PC-9 (cell line): ENCODE measurements around the gene GAK. TPM values are rescaled to one million over a fixed set of nuclear protein-coding genes. Genes with fewer than 3 reads are reported as not detected.

Experiments used
- BruUV-seq: library from RNA; stranded (reverse); fragments of 400-500 nt; replicated peaks from 2 replicates; lab custom pipeline; 2021; lab: Mats Ljungman, UMichigan
- CTCF ChIA-PET: fragments of 300-600 bp; sonication (Branson Sonifier 250); formaldehyde crosslinking; loops from one replicate; lab custom pipeline; 2022; ENCODE audit warnings: antibody characterized with exemption; lab: Charles Lee
- POLR2A ChIA-PET: fragments of 300-600 bp; sonication (Branson Sonifier 250); formaldehyde crosslinking; loops from one replicate; lab custom pipeline; 2022; ENCODE audit warnings: antibody characterized with exemption; ENCODE audit not compliant: unreplicated experiment; lab: Charles Lee
- DNase-seq, 2 experiments: peaks; one replicate each; pipeline versions ENCODE4 v3.0.0 to v3.0.0-alpha.2; 2015 to 2022; ENCODE audit warnings: mixed read lengths in 1 of 2
- H2AFZ ChIP-seq: fragments of 200-600 bp; sonication (generic); 2 replicates; pipeline ENCODE4 v1.8.1; 2017; ENCODE audit warnings: antibody characterized with exemption
- H3F3A ChIP-seq: fragments of 200-600 bp; sonication (generic); 2 replicates; pipeline ENCODE4 v1.8.1; 2017; ENCODE audit warnings: antibody characterized with exemption, mild to moderate bottlenecking, low read depth; ENCODE audit not compliant: insufficient read depth
- H3K27ac ChIP-seq: fragments of 200-600 bp; sonication (generic); 2 replicates; pipeline ENCODE4 v1.6.1; 2016; ENCODE audit warnings: mixed run types
- H3K27me3 ChIP-seq: fragments of 200-600 bp; sonication (generic); 2 replicates; pipeline ENCODE4 v1.6.1; 2016; ENCODE audit warnings: low read depth, mixed run types; ENCODE audit not compliant: insufficient read depth
- H3K36me3 ChIP-seq: fragments of 200-600 bp; sonication (generic); 2 replicates; pipeline ENCODE4 v1.6.1; 2016; ENCODE audit warnings: low read depth, mixed run types
- H3K4me1 ChIP-seq: fragments of 200-600 bp; sonication (generic); replicated peaks from 2 replicates; pipeline ENCODE4 v1.6.1; 2016; ENCODE audit warnings: mixed run types; ENCODE audit not compliant: insufficient read depth
- H3K4me2 ChIP-seq: fragments of 200-600 bp; sonication (generic); 2 replicates; pipeline ENCODE4 v1.6.1; 2017; ENCODE audit warnings: mixed run types
- H3K4me3 ChIP-seq: fragments of 200-600 bp; sonication (generic); 2 replicates; pipeline ENCODE4 v1.6.1; 2016; ENCODE audit warnings: mixed run types
- H3K79me2 ChIP-seq: fragments of 200-600 bp; sonication (generic); 2 replicates; pipeline ENCODE4 v1.6.1; 2017; ENCODE audit warnings: low read depth, mixed run types
- H3K9me2 ChIP-seq: fragments of 200-600 bp; sonication (generic); 2 replicates; pipeline ENCODE4 v1.8.1; 2017; ENCODE audit warnings: mild to moderate bottlenecking; ENCODE audit not compliant: insufficient read depth
- H3K9me3 ChIP-seq: fragments of 200-600 bp; sonication (generic); 2 replicates; pipeline ENCODE4 v1.8.1; 2016; ENCODE audit warnings: low read depth; ENCODE audit not compliant: insufficient read depth
- H4K20me1 ChIP-seq: fragments of 200-600 bp; sonication (generic); 2 replicates; pipeline ENCODE4 v1.8.1; 2017; ENCODE audit not compliant: insufficient read depth
- EZH2 ChIP-seq: fragments of 200-600 bp; sonication (generic); IDR thresholded peaks from 2 replicates; pipeline ENCODE4 v1.8.0; 2017; ENCODE audit warnings: antibody characterized with exemption, low read depth
- intact Hi-C: fragments of 100-400 bp; cut with micrococcal nuclease; formaldehyde crosslinking; loops from one replicate; pipeline ENCODE4 v1.10.0; 2022; ENCODE audit not compliant: unreplicated experiment
- total RNA-seq: library from RNA; stranded (reverse); gene quantifications from 2 replicates; pipeline ENCODE4 v1.2.3, GENCODE V29; 2021
- TF ChIP-seq, protein P1 (sequence below): fragments of 200-600 bp; sonication (generic); conservative IDR thresholded peaks from 2 replicates; pipeline ENCODE4 v1.6.1; 2017; ENCODE audit warnings: mixed run types, antibody characterized with exemption, mild to moderate bottlenecking, moderate library complexity

The GAK gene
- total RNA-seq, 1 experiment from 2014 or later: 114 TPM

DNA sequence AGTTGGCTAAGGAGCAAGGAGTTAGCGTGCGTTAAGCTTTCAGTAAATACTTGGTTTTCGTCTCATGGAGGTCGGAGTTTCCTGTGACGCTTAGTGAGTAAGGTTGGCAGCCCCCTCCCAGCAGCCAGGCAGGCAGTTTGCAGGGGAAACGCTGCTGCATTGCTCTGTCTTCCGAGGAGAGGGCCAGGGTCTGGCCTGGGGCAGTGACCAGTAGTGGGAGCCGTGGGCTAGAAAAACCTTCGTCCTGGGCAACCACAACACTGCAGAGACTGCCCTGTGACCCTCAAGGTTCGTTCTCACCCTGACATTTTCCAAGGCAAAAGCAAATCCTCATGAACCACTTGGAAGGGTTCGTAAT is 576 bp upstream of the GAK start:
- H3K79me2 ChIP-seq: peaks cover 44% of the 10 kb centered on the region
- H3K4me2 ChIP-seq: peak overlapping the region; percentile 90
- BruUV-seq: TSS peak; percentile 80
- TF ChIP-seq EZH2: no peak
- TF ChIP-seq, protein P1, sequence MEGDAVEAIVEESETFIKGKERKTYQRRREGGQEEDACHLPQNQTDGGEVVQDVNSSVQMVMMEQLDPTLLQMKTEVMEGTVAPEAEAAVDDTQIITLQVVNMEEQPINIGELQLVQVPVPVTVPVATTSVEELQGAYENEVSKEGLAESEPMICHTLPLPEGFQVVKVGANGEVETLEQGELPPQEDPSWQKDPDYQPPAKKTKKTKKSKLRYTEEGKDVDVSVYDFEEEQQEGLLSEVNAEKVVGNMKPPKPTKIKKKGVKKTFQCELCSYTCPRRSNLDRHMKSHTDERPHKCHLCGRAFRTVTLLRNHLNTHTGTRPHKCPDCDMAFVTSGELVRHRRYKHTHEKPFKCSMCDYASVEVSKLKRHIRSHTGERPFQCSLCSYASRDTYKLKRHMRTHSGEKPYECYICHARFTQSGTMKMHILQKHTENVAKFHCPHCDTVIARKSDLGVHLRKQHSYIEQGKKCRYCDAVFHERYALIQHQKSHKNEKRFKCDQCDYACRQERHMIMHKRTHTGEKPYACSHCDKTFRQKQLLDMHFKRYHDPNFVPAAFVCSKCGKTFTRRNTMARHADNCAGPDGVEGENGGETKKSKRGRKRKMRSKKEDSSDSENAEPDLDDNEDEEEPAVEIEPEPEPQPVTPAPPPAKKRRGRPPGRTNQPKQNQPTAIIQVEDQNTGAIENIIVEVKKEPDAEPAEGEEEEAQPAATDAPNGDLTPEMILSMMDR: peak; percentile 33; the same call in 1 of the 2 replicates
- H3K36me3 ChIP-seq: no peaks in the 10 kb centered on the region
- H3K27me3 ChIP-seq: no peaks in the 10 kb centered on the region
- H3K9me3 ChIP-seq: no peaks in the 10 kb centered on the region
- peak overlapping the region; percentile 96 for H3K4me3 ChIP-seq
- DNase-seq: no peak
- intact Hi-C loops: loop anchor here (1.0 to 5.0 kb wide), 3 partner anchors 40 to 150 kb away; partner anchors contain the start of genes DGKQ and IDUA
- CTCF ChIA-PET: no interaction called here
- no peaks in the 10 kb centered on the region for H3K9me2 ChIP-seq
- POLR2A ChIA-PET: interaction anchor here (0.7 to 0.9 kb wide), 2 partner anchors 54 to 414 kb away, joined by 3 to 12 read pairs; partner anchors contain the start of gene IDUA
- no peak overlapping the region for H3K27ac ChIP-seq
- H3F3A ChIP-seq: peaks cover 25% of the 10 kb centered on the region
- peaks cover 32% of the 10 kb centered on the region for H4K20me1 ChIP-seq
- peaks cover 30% of the 10 kb centered on the region for H3K4me1 ChIP-seq
- peak overlapping the region; percentile 99 for H2AFZ ChIP-seq

DNA sequence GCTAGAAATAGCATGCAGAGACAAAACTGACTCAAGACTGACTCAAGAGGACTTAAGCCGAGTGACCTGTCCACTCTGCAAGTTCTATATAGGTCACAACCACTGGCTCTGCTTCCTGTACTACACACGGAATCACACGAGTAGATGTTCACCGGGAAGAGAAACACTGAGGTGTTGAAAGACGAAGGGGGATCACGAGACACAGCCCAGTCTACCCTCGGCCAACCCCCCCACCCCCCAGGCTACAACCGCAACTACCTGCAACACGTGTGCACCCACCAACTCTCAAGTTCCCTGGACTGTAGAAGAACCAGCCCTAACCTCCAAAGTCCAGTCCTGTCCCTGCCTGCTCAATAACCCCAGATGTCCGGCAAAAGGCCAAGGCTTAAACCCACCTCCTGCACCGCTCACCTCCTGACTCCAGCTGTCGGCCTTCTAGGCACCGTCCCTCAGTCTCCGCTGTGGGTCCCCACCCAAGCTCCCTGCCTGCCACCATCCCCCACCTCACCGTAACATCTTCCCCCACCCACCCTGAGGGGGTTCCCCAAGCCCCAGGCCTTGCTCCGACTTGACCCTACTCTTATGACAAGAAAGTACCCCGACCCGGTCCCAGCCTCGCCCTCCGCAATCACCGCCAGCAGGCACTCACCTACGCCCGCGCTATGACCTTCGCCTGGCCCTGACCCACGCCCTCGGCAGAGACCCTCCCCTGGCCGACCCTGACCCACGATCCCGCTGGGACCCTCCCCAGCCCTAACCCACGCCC is 739 bp downstream of the GAK start:
- Histone ChIP-seq H3K9me3 (no peaks in the 10 kb centered on the region), H3K4me1 (peaks cover 30% of the 10 kb centered on the region), H3K27me3 (no peaks in the 10 kb centered on the region), H3K36me3 (no peaks in the 10 kb centered on the region), H3F3A (peaks cover 25% of the 10 kb centered on the region), H3K79me2 (peaks cover 48% of the 10 kb centered on the region), H2AFZ (peak overlapping the region; percentile 88), H3K4me2 (peak overlapping the region; percentile 85), H3K4me3 (peak overlapping the region; percentile 96), H4K20me1 (peaks cover 34% of the 10 kb centered on the region), H3K9me2 (no peaks in the 10 kb centered on the region), H3K27ac (peak overlapping the region; percentile 24)
- TF ChIP-seq, protein P1: no peak
- TF ChIP-seq EZH2: no peak
- no TSS peak for BruUV-seq
- intact Hi-C loops: loop anchor here (2.0 to 5.0 kb wide), 2 partner anchors 41 to 415 kb away; partner anchors contain the start of genes DGKQ and UVSSA
- peak in 1 of 2 experiments; percentile 39 for DNase-seq
- ChIA-PET POLR2A (interaction anchor here (0.6 kb wide), 1 partner anchor 251 kb away, joined by 3 read pairs; no protein-coding TSS in a partner anchor), CTCF (no interaction called here)

DNA sequence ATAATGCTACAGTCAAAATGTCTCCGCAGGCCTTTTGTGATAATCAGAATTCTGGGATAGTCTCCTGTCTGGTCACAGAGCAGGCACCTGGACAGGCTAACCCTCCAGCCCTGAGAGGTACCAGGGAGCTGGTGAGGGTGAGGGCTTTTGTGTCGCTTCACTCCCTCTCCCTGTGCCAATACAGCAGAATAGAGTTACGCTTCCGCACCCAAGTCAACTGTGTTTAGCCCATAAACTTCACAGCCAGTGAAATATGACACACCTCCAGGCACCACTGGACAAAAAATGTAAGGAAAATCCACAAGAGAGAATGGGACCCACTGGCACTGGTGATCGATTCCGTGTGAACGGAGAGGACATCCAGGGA is 1.3 kb downstream of the GAK start:
- Histone ChIP-seq H4K20me1 (peaks cover 39% of the 10 kb centered on the region), H3K36me3 (no peaks in the 10 kb centered on the region), H3F3A (peaks cover 25% of the 10 kb centered on the region), H3K79me2 (peaks cover 53% of the 10 kb centered on the region), H2AFZ (no peak overlapping the region), H3K27me3 (no peaks in the 10 kb centered on the region), H3K4me1 (peaks cover 30% of the 10 kb centered on the region), H3K9me2 (no peaks in the 10 kb centered on the region), H3K4me2 (peak overlapping the region; percentile 85), H3K27ac (peak overlapping the region; percentile 24), H3K9me3 (no peaks in the 10 kb centered on the region), H3K4me3 (peak overlapping the region; percentile 96)
- BruUV-seq: TSS peak; percentile 72
- ChIA-PET POLR2A (interaction anchor here (0.6 kb wide), 1 partner anchor 251 kb away, joined by 3 read pairs; no protein-coding TSS in a partner anchor), CTCF (no interaction called here)
- TF ChIP-seq, protein P1: no peak
- no peak for TF ChIP-seq EZH2
- DNase-seq: no peak
- intact Hi-C loops: loop anchor here (2.0 to 5.0 kb wide), 2 partner anchors 41 to 416 kb away; partner anchors contain the start of genes DGKQ and UVSSA
